Measurements from ENCODE around the gene CCDC88A.

DNA sequence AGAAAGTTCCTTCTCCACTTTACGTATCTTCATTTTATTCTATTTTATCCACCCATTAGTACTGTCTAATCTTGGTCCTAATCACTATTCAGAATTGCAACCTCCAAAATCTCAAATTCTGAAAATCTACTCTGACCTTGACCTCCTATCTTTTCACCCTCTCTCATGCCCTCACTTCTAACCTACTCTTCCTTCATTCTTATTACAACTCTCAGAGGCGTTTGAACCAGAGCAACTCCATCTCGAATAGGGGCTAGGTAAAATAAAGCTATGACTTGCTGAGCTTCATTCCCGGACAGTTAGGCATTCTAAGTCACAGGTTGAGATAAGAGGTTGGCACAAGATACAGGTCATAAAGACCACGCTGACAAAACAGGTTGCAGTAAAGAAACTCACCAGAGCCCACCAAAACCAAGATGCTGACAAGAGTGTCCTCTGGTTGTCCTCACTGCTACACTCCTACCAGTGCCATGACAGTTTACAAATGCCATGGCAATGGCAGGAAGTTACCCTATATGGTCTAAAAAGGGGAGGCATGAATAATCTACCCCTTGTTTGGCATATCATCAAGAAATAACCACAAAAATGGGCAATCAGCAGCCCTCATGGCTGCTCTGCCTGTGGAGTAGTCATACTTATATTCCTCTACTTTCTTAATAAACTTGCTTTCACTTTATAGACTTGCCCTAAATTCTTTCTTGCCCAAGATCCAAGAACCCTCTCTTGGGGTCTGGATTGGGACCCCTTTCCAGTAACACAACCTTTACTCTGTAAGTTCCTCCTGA is 11.4 kb downstream of the CCDC88A start:
- TF ChIP-seq, protein P1, sequence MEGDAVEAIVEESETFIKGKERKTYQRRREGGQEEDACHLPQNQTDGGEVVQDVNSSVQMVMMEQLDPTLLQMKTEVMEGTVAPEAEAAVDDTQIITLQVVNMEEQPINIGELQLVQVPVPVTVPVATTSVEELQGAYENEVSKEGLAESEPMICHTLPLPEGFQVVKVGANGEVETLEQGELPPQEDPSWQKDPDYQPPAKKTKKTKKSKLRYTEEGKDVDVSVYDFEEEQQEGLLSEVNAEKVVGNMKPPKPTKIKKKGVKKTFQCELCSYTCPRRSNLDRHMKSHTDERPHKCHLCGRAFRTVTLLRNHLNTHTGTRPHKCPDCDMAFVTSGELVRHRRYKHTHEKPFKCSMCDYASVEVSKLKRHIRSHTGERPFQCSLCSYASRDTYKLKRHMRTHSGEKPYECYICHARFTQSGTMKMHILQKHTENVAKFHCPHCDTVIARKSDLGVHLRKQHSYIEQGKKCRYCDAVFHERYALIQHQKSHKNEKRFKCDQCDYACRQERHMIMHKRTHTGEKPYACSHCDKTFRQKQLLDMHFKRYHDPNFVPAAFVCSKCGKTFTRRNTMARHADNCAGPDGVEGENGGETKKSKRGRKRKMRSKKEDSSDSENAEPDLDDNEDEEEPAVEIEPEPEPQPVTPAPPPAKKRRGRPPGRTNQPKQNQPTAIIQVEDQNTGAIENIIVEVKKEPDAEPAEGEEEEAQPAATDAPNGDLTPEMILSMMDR (IDR thresholded peaks at IDR 0.05), result no peak
- no peak for TF ChIP-seq POLR2A (IDR thresholded peaks at IDR 0.05)

Measured in adrenal gland (tissue), 5 donors.